ENCODE measurements around the gene SPATS2L. TPM values are rescaled to one million over a fixed set of nuclear protein-coding genes. Genes with fewer than 3 reads are reported as not detected.

Gene SPATS2L
- total RNA-seq, 2 donors from 2014 or later, result 40.3 to 89.9 TPM

- no peaks in the 10 kb centered on the region for H3K9me3 Mint-ChIP-seq
- Histone ChIP-seq H3K4me1 (ENCODE audit: control insufficient read depth, insufficient read depth, low read length) (peaks cover 16% of the 10 kb centered on the region), H3K27ac (ENCODE audit: low read depth, low read length) (no peak overlapping the region), H3K9me3 (ENCODE audit: control insufficient read depth, low read length) (no peaks in the 10 kb centered on the region), H3K4me3 (ENCODE audit: low read length) (no peak overlapping the region), H3K9ac (ENCODE audit: extremely low read depth, low read length, poor library complexity, severe bottlenecking) (no peak overlapping the region), H3K27me3 (ENCODE audit: control insufficient read depth, insufficient read depth, low read length, poor library complexity, severe bottlenecking) (no peaks in the 10 kb centered on the region), H3K36me3 (ENCODE audit: control insufficient read depth, insufficient read depth, low read length) (peaks cover 4% of the 10 kb centered on the region)
- H3K4me3 Mint-ChIP-seq, result no peak overlapping the region
- WGBS, 2 experiments (ENCODE audit: insufficient coverage in 1 of 2, insufficient read length in 1 of 2), result 80 to 85% methylated on average over 4 to 5 of the region's 5 CpGs
- TF ChIP-seq CTCF (conservative IDR thresholded peaks at IDR 0.05), result no peak
- peaks cover 30% of the 10 kb centered on the region for H3K4me1 Mint-ChIP-seq
- H3K27me3 Mint-ChIP-seq (ENCODE audit: insufficient read depth), result no peaks in the 10 kb centered on the region
- H3K36me3 Mint-ChIP-seq (ENCODE audit: low read depth), result no peaks in the 10 kb centered on the region
- H3K27ac Mint-ChIP-seq, result no peak overlapping the region
- DNase-seq, result no peak
Measured at GRCh38 chr2:200373973-200374416, 67.5 kb downstream of the SPATS2L start.

- H3K4me3 Mint-ChIP-seq, result no peak overlapping the region
- DNase-seq, result no peak
- no peaks in the 10 kb centered on the region for H3K27me3 Mint-ChIP-seq (ENCODE audit: insufficient read depth)
- H3K27ac Mint-ChIP-seq, result no peak overlapping the region
- peaks cover 49% of the 10 kb centered on the region for H3K4me1 Mint-ChIP-seq
- TF ChIP-seq CTCF (conservative IDR thresholded peaks at IDR 0.05), result no peak
- no peaks in the 10 kb centered on the region for H3K27me3 ChIP-seq (ENCODE audit: control insufficient read depth, insufficient read depth, low read length, poor library complexity, severe bottlenecking)
- no peaks in the 10 kb centered on the region for H3K9me3 ChIP-seq (ENCODE audit: control insufficient read depth, low read length)
- peaks cover 4% of the 10 kb centered on the region for H3K36me3 ChIP-seq (ENCODE audit: control insufficient read depth, insufficient read depth, low read length)
- 91 to 96% methylated on average over 11 to 15 of the region's 15 CpGs for WGBS, 2 experiments (ENCODE audit: insufficient coverage in 1 of 2, insufficient read length in 1 of 2)
- H3K9me3 Mint-ChIP-seq, result no peaks in the 10 kb centered on the region
- H3K27ac ChIP-seq (ENCODE audit: low read depth, low read length), result no peak overlapping the region
- peaks cover 34% of the 10 kb centered on the region for H3K4me1 ChIP-seq (ENCODE audit: control insufficient read depth, insufficient read depth, low read length)
- no peak overlapping the region for H3K4me3 ChIP-seq (ENCODE audit: low read length)
- H3K36me3 Mint-ChIP-seq (ENCODE audit: low read depth), result no peaks in the 10 kb centered on the region
- no peak overlapping the region for H3K9ac ChIP-seq (ENCODE audit: extremely low read depth, low read length, poor library complexity, severe bottlenecking)
Measured at GRCh38 chr2:200376513-200377354, 70.2 kb downstream of the SPATS2L start.

- no peak for DNase-seq
- H3K9ac ChIP-seq (ENCODE audit: extremely low read depth, low read length, poor library complexity, severe bottlenecking), result no peak overlapping the region
- H3K4me1 ChIP-seq (ENCODE audit: control insufficient read depth, insufficient read depth, low read length), result peaks cover 34% of the 10 kb centered on the region
- no peaks in the 10 kb centered on the region for H3K27me3 Mint-ChIP-seq (ENCODE audit: insufficient read depth)
- H3K9me3 ChIP-seq (ENCODE audit: control insufficient read depth, low read length), result no peaks in the 10 kb centered on the region
- WGBS, 2 experiments (ENCODE audit: insufficient coverage in 1 of 2, insufficient read length in 1 of 2), result 88 to 100% methylated on average over 1 to 5 of the region's 5 CpGs
- no peak for TF ChIP-seq CTCF (conservative IDR thresholded peaks at IDR 0.05)
- peak overlapping the region; percentile 26 for H3K27ac Mint-ChIP-seq
- no peaks in the 10 kb centered on the region for H3K9me3 Mint-ChIP-seq
- no peaks in the 10 kb centered on the region for H3K36me3 Mint-ChIP-seq (ENCODE audit: low read depth)
- H3K36me3 ChIP-seq (ENCODE audit: control insufficient read depth, insufficient read depth, low read length), result no peaks in the 10 kb centered on the region
- no peak overlapping the region for H3K4me3 Mint-ChIP-seq
- no peaks in the 10 kb centered on the region for H3K27me3 ChIP-seq (ENCODE audit: control insufficient read depth, insufficient read depth, low read length, poor library complexity, severe bottlenecking)
- H3K4me1 Mint-ChIP-seq, result peaks cover 51% of the 10 kb centered on the region
- peak overlapping the region; percentile 29 for H3K4me3 ChIP-seq (ENCODE audit: low read length)
- no peak overlapping the region for H3K27ac ChIP-seq (ENCODE audit: low read depth, low read length)
Measured at GRCh38 chr2:200377355-200378336, 71.2 kb downstream of the SPATS2L start.

All from endodermal cell (in vitro differentiated cells).